HS-5 (cell line): Measurements from ENCODE around the gene ZSCAN22.
"Not testable (repeated sequence)": the region's sequence is repeated elsewhere in the genome, so short reads cannot be mapped to it uniquely, and the experiment has no call there.

Experiments
- DNase-seq: peaks from one replicate; pipeline ENCODE4 v3.0.0-alpha.2; 2012; ENCODE audit warnings: low read depth

ZSCAN22 gene

GRCh38 chr19:58374200-58374599, 47.4 kb downstream of the ZSCAN22 start:
- DNase-seq = no peak

GRCh38 chr19:58376724-58377123, 49.9 kb downstream of the ZSCAN22 start:
- DNase-seq = not testable (repeated sequence)

GRCh38 chr19:58379246-58379645, 52.5 kb downstream of the ZSCAN22 start:
- no peak for DNase-seq

- DNase-seq = no peak
These were observed 53.4 kb downstream of the ZSCAN22 start for GRCh38 chr19:58380037-58380661.

GRCh38 chr19:58380662-58381459, 54.1 kb downstream of the ZSCAN22 start, which contains the start of gene ZNF837:
TSS of gene ZNF837 (minus strand) at chr19:58381030. CDS start at chr19:58369332, 11,698 bp downstream.
- peak; percentile 99 for DNase-seq

- DNase-seq = no peak
These were observed 54.8 kb downstream of the ZSCAN22 start for GRCh38 chr19:58381460-58382212.

- DNase-seq = no peak
These were observed 56.3 kb downstream of the ZSCAN22 start for GRCh38 chr19:58382997-58383603.

- no peak for DNase-seq
These were observed 58.6 kb downstream of the ZSCAN22 start for GRCh38 chr19:58385313-58385890.

GRCh38 chr19:58385891-58386575, 59.2 kb downstream of the ZSCAN22 start:
- no peak for DNase-seq

GRCh38 chr19:58386576-58387337, 60.0 kb downstream of the ZSCAN22 start, which contains the start of gene RPS5:
TSS of gene RPS5 (plus strand) at chr19:58387269. CDS start at chr19:58388138, 869 bp downstream.
- peak; percentile 96 for DNase-seq

GRCh38 chr19:58387338-58388174, 60.8 kb downstream of the ZSCAN22 start:
- no peak for DNase-seq

GRCh38 chr19:58388175-58388526, 61.4 kb downstream of the ZSCAN22 start:
- DNase-seq = no peak
